ENCODE data around the gene ENTHD1. TPM values are rescaled to one million over a fixed set of nuclear protein-coding genes. Genes with fewer than 3 reads are reported as not detected.

ENTHD1 gene
- total and polyA plus RNA-seq, 2 of the 8 experiments (the other 6 are each of a cell fraction or from before 2014, with no cell fraction given), result not detected

GRCh38 chr22:39839917-39840510, 53.5 kb downstream of the ENTHD1 start:
- FAIRE-seq, result no peak
- ChIA-PET POLR2A (ENCODE audit: partially characterized antibody) (no interaction called here), CTCF (ENCODE audit: partially characterized antibody) (interaction anchor here (0.6 to 1.2 kb wide), 4 partner anchors 9 to 199 kb away, joined by 3 to 4 read pairs (median 3); no protein-coding TSS in a partner anchor)
- Histone ChIP-seq H3K36me3 (ENCODE audit: control insufficient read depth in 2 of 4, insufficient read depth in 4 of 4, low read length in 3 of 4) (no peaks in the 10 kb centered on the region), H3K4me3 (ENCODE audit: extremely low read depth in 1 of 4, insufficient read depth in 2 of 4, low read depth in 3 of 4, low read length in 4 of 4) (no peak overlapping the region), H4K91ac (replicated peaks; ENCODE audit: insufficient read length, low read length) (no peak overlapping the region), H3K56ac (replicated peaks; ENCODE audit: insufficient read length, low read depth, low read length) (no peak overlapping the region), H2BK12ac (ENCODE audit: low read depth, low read length) (no peak overlapping the region), H3K23ac (ENCODE audit: insufficient read length) (no peak overlapping the region), H3K14ac (ENCODE audit: insufficient read length) (no peak overlapping the region), H3K9ac (replicated peaks in 1 of 4; ENCODE audit: extremely low read depth in 1 of 4, low read depth in 3 of 4, low read length in 3 of 4) (no peak overlapping the region), H2AFZ (ENCODE audit: low read length) (no peak overlapping the region), H4K5ac (ENCODE audit: insufficient read length, low read depth, low read length) (no peak overlapping the region), H3K27me3 (replicated peaks in 1 of 4; ENCODE audit: control insufficient read depth in 3 of 4, extremely low read depth in 1 of 4, insufficient read depth in 3 of 4, low read length in 3 of 4) (no peaks in the 10 kb centered on the region), H2BK120ac (replicated peaks; ENCODE audit: low read depth, low read length) (no peak overlapping the region), H4K20me1 (replicated peaks in 1 of 2; ENCODE audit: control insufficient read depth in 1 of 2, insufficient read depth in 2 of 2, low read length in 2 of 2) (no peaks in the 10 kb centered on the region), H3K23me2 (ENCODE audit: low read depth, low read length) (no peaks in the 10 kb centered on the region), H3K4me1 (replicated peaks in 1 of 4; ENCODE audit: control insufficient read depth in 3 of 4, insufficient read depth in 4 of 4, low read length in 3 of 4) (no peaks in the 10 kb centered on the region), H4K8ac (ENCODE audit: extremely low read depth, insufficient read depth, low read length) (no peak overlapping the region), H2BK15ac (ENCODE audit: low read length) (no peak overlapping the region), H2BK20ac (ENCODE audit: low read length) (no peak overlapping the region), H3K18ac (ENCODE audit: extremely low read depth, low read length) (no peak overlapping the region), H3K9me3 (ENCODE audit: insufficient read depth in 2 of 2, low read depth in 1 of 2, low read length in 1 of 2) (no peaks in the 10 kb centered on the region), H3K79me1 (ENCODE audit: low read depth, low read length) (no peaks in the 10 kb centered on the region), H3K4ac (replicated peaks; ENCODE audit: insufficient read length, low read depth, low read length) (no peak overlapping the region), H2BK5ac (ENCODE audit: low read depth, low read length) (no peak overlapping the region), H3K27ac (ENCODE audit: low read depth, low read length) (no peak overlapping the region), H3K79me2 (ENCODE audit: control insufficient read depth in 1 of 2, insufficient read depth in 2 of 2, low read length in 2 of 2) (no peaks in the 10 kb centered on the region), H3K4me2 (ENCODE audit: insufficient read depth in 1 of 2, low read depth in 2 of 2, low read length in 2 of 2) (no peak overlapping the region), H2AK5ac (ENCODE audit: low read depth, low read length) (no peak overlapping the region)
- 95% methylated on average over 5 of the region's 5 CpGs; no CpG with 5 or more reads in 1 of the 2 experiments for WGBS, 2 experiments (ENCODE audit: extremely low coverage in 1 of 2, insufficient coverage in 1 of 2, insufficient read length in 1 of 2, insufficient replicate concordance in 2 of 2, low coverage in 1 of 2, low lambda C conversion rate in 2 of 2, missing lambda C conversion rate in 1 of 2)
- no peak for DNase-seq (ENCODE audit: low read depth in 1 of 2, low spot score in 2 of 2)
- TF ChIP-seq ZNF274 (IDR thresholded peaks at IDR 0.05; ENCODE audit: borderline replicate concordance, extremely low read depth, low read length) (no peak), KDM1A (IDR thresholded peaks at IDR 0.05; ENCODE audit: borderline replicate concordance, low read length) (no peak), CBX8 (IDR thresholded peaks at IDR 0.05; ENCODE audit: borderline replicate concordance, low read depth, low read length) (no peak), RNF2 (IDR thresholded peaks at IDR 0.05; ENCODE audit: borderline replicate concordance, low read depth, low read length, missing control alignments, poor library complexity, severe bottlenecking) (no peak), MAX (IDR thresholded peaks at IDR 0.05) (no peak), SIX5 (IDR thresholded peaks at IDR 0.05; ENCODE audit: low read depth, low read length) (no peak), GABPA (IDR thresholded peaks at IDR 0.05; ENCODE audit: borderline replicate concordance, insufficient read depth, low read length) (no peak), CREB1 (IDR thresholded peaks at IDR 0.05) (no peak), MAFK (IDR thresholded peaks at IDR 0.05; ENCODE audit: low read depth, low read length) (no peak), TEAD4 (IDR thresholded peaks at IDR 0.05; ENCODE audit: low read depth, low read length) (no peak), POLR2A (IDR thresholded peaks at IDR 0.05; ENCODE audit: control extremely low read depth in 1 of 2, low read depth in 2 of 2, low read length in 2 of 2) (no peak), KDM4A (IDR thresholded peaks at IDR 0.05; ENCODE audit: low read depth, low read length, severe bottlenecking) (no peak)

Data from H1 (cell line).